MM.1S (cell line): ENCODE measurements around the gene ST7.

Experiments used
- EZH2 ChIP-seq: fragments of 300-600 bp; sonication (generic); optimal IDR thresholded peaks from 2 replicates; pipeline ENCODE3; 2017; ENCODE audit warnings: low read depth, mild to moderate bottlenecking, antibody characterized with exemption, low read length, mixed read lengths
- TF ChIP-seq, protein P1 (sequence below): fragments of 300-600 bp; sonication (generic); IDR thresholded peaks from 2 replicates; pipeline ENCODE4 v1.5.1; 2016; ENCODE audit warnings: antibody characterized with exemption, low read length, mixed read lengths

DNA sequence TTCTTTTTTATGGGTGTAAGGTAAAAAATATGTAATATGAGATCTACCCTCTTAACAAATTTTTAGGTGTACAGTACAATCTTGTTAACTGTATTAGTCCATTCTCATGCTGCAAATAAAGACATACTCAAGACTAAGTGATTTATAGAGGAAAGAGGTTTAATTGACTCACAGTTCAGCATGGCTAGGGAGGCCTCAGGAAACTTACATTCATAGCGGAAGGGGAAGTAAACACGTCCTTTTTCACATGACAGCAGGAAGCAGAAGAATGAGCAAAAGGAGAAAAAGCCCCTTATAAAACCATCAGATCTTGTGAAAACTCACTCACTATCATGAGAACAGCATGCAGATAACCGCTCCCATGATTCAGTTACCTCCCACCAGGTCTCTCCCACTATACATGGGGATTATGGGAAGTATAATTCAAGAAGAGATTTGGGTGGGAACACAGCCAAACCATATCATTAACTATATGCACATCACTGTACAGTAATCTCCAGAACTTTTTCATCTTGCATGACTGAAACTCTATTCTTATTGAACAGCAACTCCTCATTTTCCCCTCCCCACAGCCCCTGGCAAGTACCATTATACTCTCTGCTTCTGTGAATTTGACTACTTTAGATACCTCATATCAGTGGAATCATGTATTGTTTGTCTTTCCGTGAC is 242.2 kb downstream of the ST7 start:
- TF ChIP-seq, protein P1, sequence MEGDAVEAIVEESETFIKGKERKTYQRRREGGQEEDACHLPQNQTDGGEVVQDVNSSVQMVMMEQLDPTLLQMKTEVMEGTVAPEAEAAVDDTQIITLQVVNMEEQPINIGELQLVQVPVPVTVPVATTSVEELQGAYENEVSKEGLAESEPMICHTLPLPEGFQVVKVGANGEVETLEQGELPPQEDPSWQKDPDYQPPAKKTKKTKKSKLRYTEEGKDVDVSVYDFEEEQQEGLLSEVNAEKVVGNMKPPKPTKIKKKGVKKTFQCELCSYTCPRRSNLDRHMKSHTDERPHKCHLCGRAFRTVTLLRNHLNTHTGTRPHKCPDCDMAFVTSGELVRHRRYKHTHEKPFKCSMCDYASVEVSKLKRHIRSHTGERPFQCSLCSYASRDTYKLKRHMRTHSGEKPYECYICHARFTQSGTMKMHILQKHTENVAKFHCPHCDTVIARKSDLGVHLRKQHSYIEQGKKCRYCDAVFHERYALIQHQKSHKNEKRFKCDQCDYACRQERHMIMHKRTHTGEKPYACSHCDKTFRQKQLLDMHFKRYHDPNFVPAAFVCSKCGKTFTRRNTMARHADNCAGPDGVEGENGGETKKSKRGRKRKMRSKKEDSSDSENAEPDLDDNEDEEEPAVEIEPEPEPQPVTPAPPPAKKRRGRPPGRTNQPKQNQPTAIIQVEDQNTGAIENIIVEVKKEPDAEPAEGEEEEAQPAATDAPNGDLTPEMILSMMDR: no peak
- TF ChIP-seq EZH2: no peak
